Astrocyte of the spinal cord (primary cell): Measurements from ENCODE around the gene PLBD2.

Source experiments
- DNase-seq: peaks from one replicate; pipeline ENCODE4 v3.0.0; 2011; ENCODE audit warnings: low read depth, low spot score
- H3K4me3 ChIP-seq: 2 replicates; pipeline ENCODE4 v1.5.1; 2011; ENCODE audit warnings: low read depth, mild to moderate bottlenecking, low read length, moderate library complexity
- CTCF ChIP-seq: IDR thresholded peaks from 2 replicates; pipeline ENCODE4 v1.5.1; 2012; ENCODE audit warnings: low read depth, mild to moderate bottlenecking, low read length, inconsistent platforms
- in situ Hi-C: cut with HindIII; loops from 2 replicates; pipeline ENCODE4 v1.10.0; 2017; ENCODE audit warnings: low sequenced_read_pairs

The PLBD2 gene

DNA sequence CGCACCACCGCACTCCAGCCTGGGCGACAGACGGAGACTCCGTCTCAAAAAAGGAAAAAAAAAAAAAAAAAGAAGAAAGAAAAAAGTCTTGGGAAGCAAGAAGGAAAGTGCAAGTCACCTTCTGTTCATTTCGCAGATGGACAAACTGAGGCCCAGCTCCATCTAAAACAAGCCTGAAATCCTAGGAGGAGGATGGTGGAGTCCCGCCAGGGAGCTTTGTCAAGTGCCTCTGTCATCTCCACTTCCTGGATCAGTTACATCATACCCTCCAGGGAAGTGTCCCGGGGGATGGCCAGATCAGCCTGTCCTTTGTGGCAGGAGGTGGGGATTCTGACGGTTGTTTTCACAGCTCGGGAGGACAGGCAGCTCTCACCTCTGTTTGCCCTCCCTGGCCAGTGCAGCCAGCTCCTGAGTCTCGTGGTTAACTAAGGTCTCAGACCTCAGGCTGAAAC lies 55.1 kb downstream of the PLBD2 start:
- H3K4me3 ChIP-seq = no peak overlapping the region
- TF ChIP-seq CTCF = no peak
- no peak for DNase-seq
- in situ Hi-C loops = no loop called here

GRCh38 chr12:113414519-113415038 lies 56.2 kb downstream of the PLBD2 start:
- no peak for TF ChIP-seq CTCF
- no peak for DNase-seq
- no peak overlapping the region for H3K4me3 ChIP-seq
- in situ Hi-C loops = no loop called here

GRCh38 chr12:113416091-113416754 lies 57.8 kb downstream of the PLBD2 start:
- in situ Hi-C loops = no loop called here

GRCh38 chr12:113418213-113418879 lies 60.0 kb downstream of the PLBD2 start:
- DNase-seq = no peak
- H3K4me3 ChIP-seq = no peak overlapping the region
- in situ Hi-C loops = no loop called here
- TF ChIP-seq CTCF = no peak

More at GRCh38 chr12:113416091-113416754, 57.8 kb downstream of the PLBD2 start:
- no peak for DNase-seq
- no peak for TF ChIP-seq CTCF
- H3K4me3 ChIP-seq = no peak overlapping the region

DNA sequence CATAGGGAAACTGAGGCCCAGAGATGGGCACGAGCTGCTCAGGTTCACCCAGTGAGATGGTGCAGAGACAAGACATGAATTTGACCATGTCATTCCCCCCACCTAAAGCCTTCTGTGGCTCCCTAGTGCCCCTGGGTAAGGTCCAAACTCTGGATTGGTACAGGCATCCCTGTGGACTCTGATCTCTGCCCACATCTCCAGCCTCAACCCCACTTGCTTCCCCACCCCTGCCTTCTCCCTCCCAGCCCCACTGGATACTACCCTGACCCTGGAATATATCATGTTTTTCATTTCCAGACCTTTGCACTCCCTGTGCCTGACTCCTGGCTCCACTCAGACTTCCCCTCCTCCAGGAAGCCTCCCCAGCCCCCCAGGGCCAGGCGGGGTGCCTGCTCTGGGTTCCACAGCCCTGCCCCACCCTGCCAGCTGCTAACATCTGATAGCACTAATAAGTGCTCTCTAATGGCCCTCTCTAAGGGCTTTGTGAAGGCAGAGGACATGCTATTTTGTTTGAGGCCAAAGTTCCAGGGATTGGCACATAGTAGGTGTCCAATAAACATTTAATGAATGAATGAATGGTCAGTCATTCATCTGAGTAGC lies 62.7 kb downstream of the PLBD2 start:
- in situ Hi-C loops = no loop called here
- TF ChIP-seq CTCF = no peak
- DNase-seq = no peak
- H3K4me3 ChIP-seq = no peak overlapping the region

- H3K4me3 ChIP-seq = peak within 1 kb of the TSS; percentile 59
- peak; percentile 76 for DNase-seq
- TF ChIP-seq CTCF = no peak
- in situ Hi-C loops = no loop called here
Observed at GRCh38 chr12:113422030-113422885, 63.9 kb downstream of the PLBD2 start, which contains the start of gene SDSL. Gene SDSL, plus strand, starts transcription at chr12:113422380. Its CDS starts 5,603 bp downstream, at chr12:113427983.
